Lower leg skin (tissue), 4 donors: Measurements from ENCODE around the gene SLC35F3. TPM values are rescaled to one million over a fixed set of nuclear protein-coding genes. Genes with fewer than 3 reads are reported as not detected.

Experiments used
- DNase-seq, 2 donors: peaks; one replicate each; pipeline ENCODE4 v3.0.0-alpha.2; 2019; ENCODE audit warnings: low spot score in 2 of 2
- H3K4me3 ChIP-seq: fragments of 200-600 bp; sonication (generic); 2 replicates; pipeline ENCODE4 v1.5.1; 2017; ENCODE audit warnings: mild to moderate bottlenecking, low read depth; ENCODE audit not compliant: poor library complexity, severe bottlenecking
- CTCF ChIP-seq, 3 donors: fragments of 450-650 bp; IDR thresholded peaks; one replicate each; pipeline ENCODE4 v1.5.1; 2016; ENCODE audit warnings: antibody characterized with exemption in 3 of 3, mild to moderate bottlenecking in 3 of 3, moderate library complexity in 2 of 3
- POLR2A ChIP-seq, 2 donors: fragments of 450-650 bp; IDR thresholded peaks; one replicate each; pipeline ENCODE4 v1.6.1; 2016 to 2017; ENCODE audit warnings: antibody characterized with exemption in 2 of 2, mild to moderate bottlenecking in 1 of 2, moderate library complexity in 1 of 2
- WGBS, 2 donors: methylation state at CpG; one replicate each; pipeline ENCODE4 v1.1.5; 2018; 5-methylcytosine and 5-hydroxymethylcytosine counted together
- intact Hi-C: fragments of 100-400 bp; cut with DNase I; formaldehyde crosslinking; loops from one replicate; pipeline ENCODE4 v1.15.0; 2023; ENCODE audit warnings: low total_unique reads
- total RNA-seq, 4 donors: library from RNA; depleted of rRNA; stranded (reverse); fragments of >200 nt; gene quantifications; one replicate each; pipeline ENCODE4 v1.1.0, GENCODE V29; 2016

The SLC35F3 gene
- total RNA-seq, 4 donors from 2014 or later, result 0.42 to 0.83 (median 0.64) TPM

DNA sequence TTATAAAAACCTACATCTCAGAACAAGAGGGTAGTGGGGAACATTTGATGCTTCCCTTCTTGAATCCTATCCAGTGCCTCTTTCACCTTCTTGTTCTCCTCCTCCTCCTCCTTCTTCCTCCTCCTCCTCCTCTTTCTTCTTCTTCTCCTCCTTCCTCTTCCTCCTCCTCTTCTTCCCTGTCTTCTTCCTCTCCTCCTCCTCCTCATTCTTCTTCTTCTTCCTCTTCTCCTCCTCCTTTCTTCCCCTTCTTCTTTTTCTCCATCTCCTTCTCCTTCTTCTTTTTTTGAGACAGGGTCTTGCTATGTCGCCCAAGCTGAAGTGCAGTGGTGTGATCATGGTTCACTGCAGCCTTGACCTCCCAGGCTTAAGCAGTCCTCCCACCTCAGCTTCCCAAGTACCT lies 31.9 kb downstream of the SLC35F3 start:
- no peak overlapping the region for H3K4me3 ChIP-seq
- no peak for DNase-seq
- intact Hi-C loops, result no loop called here
- WGBS, 2 donors, result 87 to 92% methylated on average over 1 of the region's 1 CpG
- no peak for TF ChIP-seq CTCF (IDR thresholded peaks at IDR 0.05)
- TF ChIP-seq POLR2A (IDR thresholded peaks at IDR 0.05), result no peak

- 82 to 92% methylated on average over 3 of the region's 3 CpGs for WGBS, 2 donors
- intact Hi-C loops, result no loop called here
- H3K4me3 ChIP-seq, result no peak overlapping the region
- DNase-seq, result no peak
- TF ChIP-seq CTCF (IDR thresholded peaks at IDR 0.05) (no peak), POLR2A (IDR thresholded peaks at IDR 0.05) (no peak)
Observed at GRCh38 chr1:233936842-233937241, 32.4 kb downstream of the SLC35F3 start.

GRCh38 chr1:233938476-233938875 lies 34.0 kb downstream of the SLC35F3 start:
- DNase-seq, result no peak
- TF ChIP-seq POLR2A (IDR thresholded peaks at IDR 0.05), result no peak
- TF ChIP-seq CTCF (IDR thresholded peaks at IDR 0.05), result no peak
- intact Hi-C loops, result no loop called here
- no peak overlapping the region for H3K4me3 ChIP-seq
- WGBS, 2 donors, result 78 to 81% methylated on average over 2 of the region's 2 CpGs

- intact Hi-C loops, result no loop called here
- TF ChIP-seq POLR2A (IDR thresholded peaks at IDR 0.05) (no peak), CTCF (IDR thresholded peaks at IDR 0.05) (no peak)
- DNase-seq, result no peak
- 66 to 71% methylated on average over 5 of the region's 5 CpGs for WGBS, 2 donors
- no peak overlapping the region for H3K4me3 ChIP-seq
Observed at GRCh38 chr1:233939451-233939850, 35.0 kb downstream of the SLC35F3 start.

DNA sequence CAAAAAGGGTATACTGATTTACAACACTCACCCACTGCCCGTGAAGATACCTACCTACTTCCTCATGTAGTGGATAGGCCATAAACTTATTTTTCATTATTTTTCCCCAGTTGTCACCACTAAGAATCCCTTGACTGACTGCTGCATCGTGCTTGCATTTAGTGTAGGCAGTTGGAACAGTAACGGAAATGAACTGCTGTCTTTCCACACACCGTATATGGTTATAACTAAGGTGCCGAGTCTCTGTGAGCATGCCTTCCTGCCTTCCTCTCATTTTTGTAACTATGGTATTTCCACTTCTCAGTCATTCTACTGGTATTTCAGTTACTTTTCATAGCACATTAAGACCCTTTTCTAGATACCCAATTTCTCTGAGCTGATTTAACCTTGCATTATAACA lies 36.4 kb downstream of the SLC35F3 start:
- H3K4me3 ChIP-seq, result no peak overlapping the region
- no peak for TF ChIP-seq POLR2A (IDR thresholded peaks at IDR 0.05)
- TF ChIP-seq CTCF (IDR thresholded peaks at IDR 0.05), result no peak
- WGBS, 2 donors, result 76 to 77% methylated on average over 5 of the region's 5 CpGs
- intact Hi-C loops, result no loop called here
- DNase-seq, result no peak

DNA sequence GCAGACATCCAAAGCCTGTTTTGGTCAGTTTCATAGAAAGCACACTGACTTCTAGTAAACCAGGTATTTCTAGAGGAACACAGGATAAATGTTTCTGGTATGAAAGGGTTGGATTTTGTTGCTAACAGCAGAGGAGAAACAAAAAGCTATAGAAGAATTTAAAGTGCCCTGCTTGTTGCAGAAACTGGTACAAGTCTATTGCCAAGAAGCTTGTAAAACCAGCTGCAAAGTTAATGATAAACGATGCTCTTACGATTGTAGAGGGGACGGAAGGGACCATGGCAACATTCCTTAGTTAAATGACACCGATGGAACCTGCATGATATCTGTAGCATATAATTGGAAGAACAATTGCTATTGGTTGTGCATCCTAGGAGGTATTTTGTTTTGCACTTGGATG lies 40.1 kb downstream of the SLC35F3 start:
- intact Hi-C loops, result no loop called here
- no peak for DNase-seq
- TF ChIP-seq POLR2A (IDR thresholded peaks at IDR 0.05), result no peak
- TF ChIP-seq CTCF (IDR thresholded peaks at IDR 0.05), result no peak

More for the DNA sequence above, 40.1 kb downstream of the SLC35F3 start:
- H3K4me3 ChIP-seq, result no peak overlapping the region
- WGBS, 2 donors, result 58 to 63% methylated on average over 4 of the region's 4 CpGs
